Calu3 (cell line): ENCODE data around the gene SDHAF4. TPM values are rescaled to one million over a fixed set of nuclear protein-coding genes. Genes with fewer than 3 reads are reported as not detected.

Experiments used
- BruUV-seq: library from RNA; stranded (reverse); fragments of 400-500 nt; replicated peaks from 2 replicates; lab custom pipeline; 2021; lab: Mats Ljungman, UMichigan
- CTCF ChIA-PET: fragments of 300-600 bp; sonication (Branson Sonifier 250); formaldehyde crosslinking; loops from one replicate; lab custom pipeline; 2022; ENCODE audit warnings: antibody characterized with exemption; lab: Charles Lee
- DNase-seq: peaks from one replicate; pipeline ENCODE4 v3.0.0; 2022
- H3K27ac Mint-ChIP-seq: one replicate; pipeline ENCODE4 v1.8.0; 2022; ENCODE audit warnings: mixed read lengths; ENCODE audit not compliant: unreplicated experiment
- H3K27me3 Mint-ChIP-seq: one replicate; pipeline ENCODE4 v1.8.0; 2022; ENCODE audit warnings: mixed read lengths; ENCODE audit not compliant: unreplicated experiment
- H3K36me3 Mint-ChIP-seq: one replicate; pipeline ENCODE4 v1.8.0; 2022; ENCODE audit warnings: mild to moderate bottlenecking, moderate library complexity, mixed read lengths; ENCODE audit not compliant: insufficient read depth, unreplicated experiment
- H3K4me1 Mint-ChIP-seq: one replicate; pipeline ENCODE4 v1.8.0; 2022; ENCODE audit warnings: mild to moderate bottlenecking, low read depth, mixed read lengths; ENCODE audit not compliant: unreplicated experiment
- H3K4me3 Mint-ChIP-seq: one replicate; pipeline ENCODE4 v1.8.0; 2022; ENCODE audit warnings: mild to moderate bottlenecking, low read depth, moderate library complexity, mixed read lengths; ENCODE audit not compliant: unreplicated experiment
- H3K9me3 Mint-ChIP-seq: one replicate; pipeline ENCODE4 v1.8.0; 2022; ENCODE audit warnings: low read depth, mixed read lengths; ENCODE audit not compliant: unreplicated experiment
- intact Hi-C: fragments of 100-400 bp; cut with micrococcal nuclease; formaldehyde crosslinking; loops from one replicate; pipeline ENCODE4 v1.10.0; 2022; ENCODE audit not compliant: unreplicated experiment
- total RNA-seq: library from RNA; stranded (reverse); gene quantifications from 2 replicates; pipeline ENCODE4 v1.2.3, GENCODE V29; 2022
- TF ChIP-seq, protein P1 (sequence below): fragments of 200-600 bp; IDR thresholded peaks from one replicate; pipeline ENCODE4 v1.8.0; 2022; ENCODE audit warnings: antibody characterized with exemption; ENCODE audit not compliant: unreplicated experiment

The SDHAF4 gene
- total RNA-seq, 1 experiment from 2014 or later: 13.3 TPM

DNA sequence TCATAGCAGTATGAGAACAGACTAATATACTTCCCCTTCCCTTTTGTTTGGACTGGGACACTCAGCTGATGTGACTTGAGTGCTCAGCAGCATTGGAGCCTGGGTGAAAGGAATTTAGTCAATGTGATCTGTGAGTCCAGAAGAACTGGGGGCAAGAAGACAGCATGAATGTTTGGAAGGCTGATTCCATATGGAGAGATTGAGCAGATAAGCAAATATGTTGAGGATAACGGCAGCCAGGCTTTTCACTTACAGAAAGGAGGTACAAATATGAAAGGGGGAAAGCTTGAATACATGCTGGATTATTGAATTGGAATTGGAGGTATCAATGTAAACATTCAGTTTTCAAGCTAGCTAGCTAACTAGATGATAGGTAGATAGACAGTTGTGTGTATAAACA is 63.2 kb downstream of the SDHAF4 start:
- CTCF ChIA-PET: no interaction called here
- no peak overlapping the region for H3K27ac Mint-ChIP-seq
- no TSS peak for BruUV-seq
- no peaks in the 10 kb centered on the region for H3K36me3 Mint-ChIP-seq
- no peak for DNase-seq
- no peaks in the 10 kb centered on the region for H3K9me3 Mint-ChIP-seq
- no peaks in the 10 kb centered on the region for H3K4me1 Mint-ChIP-seq
- TF ChIP-seq, protein P1, sequence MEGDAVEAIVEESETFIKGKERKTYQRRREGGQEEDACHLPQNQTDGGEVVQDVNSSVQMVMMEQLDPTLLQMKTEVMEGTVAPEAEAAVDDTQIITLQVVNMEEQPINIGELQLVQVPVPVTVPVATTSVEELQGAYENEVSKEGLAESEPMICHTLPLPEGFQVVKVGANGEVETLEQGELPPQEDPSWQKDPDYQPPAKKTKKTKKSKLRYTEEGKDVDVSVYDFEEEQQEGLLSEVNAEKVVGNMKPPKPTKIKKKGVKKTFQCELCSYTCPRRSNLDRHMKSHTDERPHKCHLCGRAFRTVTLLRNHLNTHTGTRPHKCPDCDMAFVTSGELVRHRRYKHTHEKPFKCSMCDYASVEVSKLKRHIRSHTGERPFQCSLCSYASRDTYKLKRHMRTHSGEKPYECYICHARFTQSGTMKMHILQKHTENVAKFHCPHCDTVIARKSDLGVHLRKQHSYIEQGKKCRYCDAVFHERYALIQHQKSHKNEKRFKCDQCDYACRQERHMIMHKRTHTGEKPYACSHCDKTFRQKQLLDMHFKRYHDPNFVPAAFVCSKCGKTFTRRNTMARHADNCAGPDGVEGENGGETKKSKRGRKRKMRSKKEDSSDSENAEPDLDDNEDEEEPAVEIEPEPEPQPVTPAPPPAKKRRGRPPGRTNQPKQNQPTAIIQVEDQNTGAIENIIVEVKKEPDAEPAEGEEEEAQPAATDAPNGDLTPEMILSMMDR: no peak
- H3K4me3 Mint-ChIP-seq: no peak overlapping the region
- intact Hi-C loops: no loop called here
- peaks cover 15% of the 10 kb centered on the region for H3K27me3 Mint-ChIP-seq

DNA sequence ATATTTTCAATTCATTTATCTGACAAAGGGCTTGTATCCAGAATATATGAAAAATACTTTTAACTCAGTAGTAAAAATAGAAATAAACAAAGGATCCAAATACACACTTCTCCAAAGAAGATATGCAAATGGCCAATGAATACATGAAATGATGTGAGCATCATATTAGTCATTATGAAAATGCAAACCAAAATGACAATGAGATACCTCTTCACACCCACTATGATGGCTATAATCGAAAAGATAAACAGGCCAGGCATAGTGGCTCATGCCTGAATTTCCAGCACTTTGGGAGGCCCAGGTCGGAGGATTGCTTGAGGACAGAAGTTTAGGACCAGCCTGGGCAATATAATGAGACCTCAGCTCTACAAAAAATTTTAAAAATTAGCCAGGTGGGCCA is 67.1 kb downstream of the SDHAF4 start:
- TF ChIP-seq, protein P1: no peak
- CTCF ChIA-PET: no interaction called here
- Mint-ChIP-seq H3K27me3 (peaks cover 15% of the 10 kb centered on the region), H3K27ac (no peak overlapping the region), H3K4me1 (no peaks in the 10 kb centered on the region), H3K36me3 (no peaks in the 10 kb centered on the region), H3K9me3 (no peaks in the 10 kb centered on the region), H3K4me3 (no peak overlapping the region)
- no TSS peak for BruUV-seq
- no peak for DNase-seq
- intact Hi-C loops: no loop called here

DNA sequence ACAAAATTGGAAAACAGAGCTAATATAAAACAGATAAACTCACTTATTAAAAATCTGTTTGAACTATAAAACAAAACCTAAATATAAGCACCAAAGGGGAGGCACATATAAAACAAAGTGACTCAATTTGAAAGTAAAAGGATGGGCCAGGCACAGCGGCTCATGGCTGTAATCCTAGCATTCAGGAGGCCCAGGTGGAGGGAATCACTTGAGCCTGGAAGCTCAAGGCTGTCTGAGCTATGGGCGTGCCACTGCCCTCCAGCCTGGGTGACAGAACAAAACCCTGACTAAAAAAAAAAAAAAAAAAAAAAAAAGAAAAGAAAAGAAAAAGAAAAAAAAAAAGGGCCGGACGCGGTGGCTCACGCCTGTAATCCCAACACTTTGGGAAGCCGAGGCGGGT is 69.9 kb downstream of the SDHAF4 start:
- no TSS peak for BruUV-seq
- TF ChIP-seq, protein P1: no peak
- DNase-seq: no peak
- Mint-ChIP-seq H3K9me3 (no peaks in the 10 kb centered on the region), H3K36me3 (no peaks in the 10 kb centered on the region), H3K27me3 (no peaks in the 10 kb centered on the region), H3K4me3 (no peak overlapping the region), H3K4me1 (no peaks in the 10 kb centered on the region), H3K27ac (no peak overlapping the region)
- intact Hi-C loops: no loop called here
- CTCF ChIA-PET: no interaction called here

DNA sequence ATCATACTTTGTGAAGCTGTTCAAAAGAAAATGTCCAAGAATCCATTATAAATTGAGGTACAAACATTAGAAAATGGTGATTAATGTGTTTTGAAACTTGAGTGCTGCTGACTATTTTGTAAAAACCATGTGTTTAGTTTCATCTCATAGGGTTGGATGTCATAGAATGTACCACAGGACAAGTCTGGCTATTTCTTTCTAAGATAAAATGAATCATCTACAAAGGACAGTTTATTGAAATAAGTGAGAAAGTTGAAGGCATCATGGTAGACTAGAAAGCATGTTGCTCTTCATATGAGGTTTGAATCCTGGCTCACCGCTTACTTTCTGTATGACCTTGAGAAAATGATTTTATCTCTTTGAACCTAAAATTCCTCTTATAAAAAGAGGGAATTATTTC is 71.7 kb downstream of the SDHAF4 start:
- TF ChIP-seq, protein P1: no peak
- intact Hi-C loops: no loop called here
- H3K36me3 Mint-ChIP-seq: no peaks in the 10 kb centered on the region
- BruUV-seq: no TSS peak
- CTCF ChIA-PET: no interaction called here
- H3K4me3 Mint-ChIP-seq: no peak overlapping the region
- H3K27me3 Mint-ChIP-seq: no peaks in the 10 kb centered on the region
- no peaks in the 10 kb centered on the region for H3K4me1 Mint-ChIP-seq
- no peaks in the 10 kb centered on the region for H3K9me3 Mint-ChIP-seq
- DNase-seq: no peak
- H3K27ac Mint-ChIP-seq: no peak overlapping the region

Other genes starting within 250 kb of the SDHAF4 start
- gene FAM135A, start 153.4 kb upstream of the SDHAF4 start, total RNA-seq: 83.2 and 89.2 TPM in 2 replicates
- gene SMAP1, start 101.0 kb downstream of the SDHAF4 start, total RNA-seq: 34.7 and 35.7 TPM in 2 replicates